Measurements from ENCODE around the gene PTCHD4.
"Not testable (repeated sequence)": the region's sequence is repeated elsewhere in the genome, so short reads cannot be mapped to it uniquely, and the experiment has no call there.

PTCHD4 gene

DNA sequence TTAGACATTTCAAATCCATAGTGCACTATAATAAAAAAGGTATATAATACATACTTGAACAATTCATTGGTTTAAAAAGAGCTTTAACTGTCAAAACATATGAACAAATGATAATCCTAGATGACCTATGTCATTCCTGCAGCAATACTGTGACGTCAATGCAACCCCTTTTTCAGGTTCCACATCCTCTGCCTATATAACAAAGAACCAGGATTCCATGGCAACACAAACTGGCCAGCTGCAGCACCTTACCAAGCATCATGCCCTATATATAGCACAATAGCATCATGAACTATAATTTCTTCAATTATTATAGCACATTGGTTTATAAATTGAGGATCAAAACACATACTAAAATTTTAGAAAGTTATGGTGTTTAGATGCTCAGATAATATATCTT lies 578 bp upstream of the PTCHD4 start:
- no peak overlapping the region for H3K27ac Mint-ChIP-seq
- H3K4me3 Mint-ChIP-seq = no peak overlapping the region
- no peaks in the 10 kb centered on the region for H3K36me3 Mint-ChIP-seq (ENCODE audit: low read depth)
- no peaks in the 10 kb centered on the region for H3K27me3 Mint-ChIP-seq
- no peaks in the 10 kb centered on the region for H3K4me1 Mint-ChIP-seq (ENCODE audit: low read depth)
- no peaks in the 10 kb centered on the region for H3K9me3 Mint-ChIP-seq
- DNase-seq = no peak

DNA sequence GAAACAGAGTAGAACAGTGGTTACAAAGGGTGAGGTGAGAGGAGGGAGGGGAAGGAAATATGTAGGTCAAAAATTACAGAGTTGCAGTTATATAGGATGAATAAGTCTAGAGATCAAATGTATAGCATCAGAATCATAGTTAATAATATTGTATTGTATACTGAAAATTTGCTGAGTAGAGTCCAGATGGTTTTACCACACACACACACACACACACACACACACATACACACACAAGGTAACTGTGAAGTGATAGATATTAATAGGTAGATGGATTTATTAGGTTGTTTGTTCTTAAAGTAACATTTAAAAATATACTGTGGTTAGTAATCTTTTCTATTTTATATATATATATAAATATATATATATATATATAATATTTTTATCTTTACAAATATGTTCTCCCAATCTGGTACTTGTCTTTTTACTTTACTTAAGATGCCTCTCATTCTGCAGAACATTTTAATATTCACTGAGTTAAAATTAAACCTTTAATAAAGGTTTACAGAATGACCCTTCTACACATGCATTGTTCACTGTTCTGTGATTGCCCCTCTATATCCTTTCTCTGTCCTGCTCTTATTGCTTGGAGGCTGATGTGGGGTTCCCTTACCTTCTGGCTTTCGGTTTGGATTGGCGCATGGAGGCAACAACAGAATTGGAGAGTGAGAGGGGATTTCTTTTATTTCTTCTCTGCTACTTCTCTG lies 408 bp downstream of the PTCHD4 start:
- H3K4me1 Mint-ChIP-seq (ENCODE audit: low read depth) = no peaks in the 10 kb centered on the region
- H3K4me3 Mint-ChIP-seq = no peak overlapping the region
- no peak overlapping the region for H3K27ac Mint-ChIP-seq
- no peak for DNase-seq
- no peaks in the 10 kb centered on the region for H3K9me3 Mint-ChIP-seq
- H3K27me3 Mint-ChIP-seq = no peaks in the 10 kb centered on the region
- H3K36me3 Mint-ChIP-seq (ENCODE audit: low read depth) = no peaks in the 10 kb centered on the region

DNA sequence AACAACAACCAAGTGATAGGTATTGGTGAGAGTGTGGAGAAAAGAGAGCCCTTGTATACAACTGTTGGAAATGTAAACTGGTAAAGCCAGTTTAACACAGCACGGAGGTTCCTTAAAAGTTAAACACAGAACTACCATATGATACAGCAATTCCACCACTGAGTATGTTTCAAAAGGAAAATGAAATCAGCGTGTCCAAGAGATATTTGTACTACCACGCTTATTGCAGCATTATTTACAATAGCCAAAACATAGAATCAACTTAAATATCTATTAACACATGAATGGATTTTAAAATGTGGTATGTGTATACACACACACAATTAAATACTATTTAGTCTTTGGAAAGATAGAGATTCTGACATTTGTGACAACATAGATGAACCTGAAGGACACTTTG lies 1.1 kb downstream of the PTCHD4 start:
- no peak for DNase-seq
- Mint-ChIP-seq H3K36me3 (ENCODE audit: low read depth) (no peaks in the 10 kb centered on the region), H3K27ac (no peak overlapping the region), H3K27me3 (no peaks in the 10 kb centered on the region), H3K4me1 (ENCODE audit: low read depth) (no peaks in the 10 kb centered on the region), H3K4me3 (no peak overlapping the region), H3K9me3 (no peaks in the 10 kb centered on the region)

DNA sequence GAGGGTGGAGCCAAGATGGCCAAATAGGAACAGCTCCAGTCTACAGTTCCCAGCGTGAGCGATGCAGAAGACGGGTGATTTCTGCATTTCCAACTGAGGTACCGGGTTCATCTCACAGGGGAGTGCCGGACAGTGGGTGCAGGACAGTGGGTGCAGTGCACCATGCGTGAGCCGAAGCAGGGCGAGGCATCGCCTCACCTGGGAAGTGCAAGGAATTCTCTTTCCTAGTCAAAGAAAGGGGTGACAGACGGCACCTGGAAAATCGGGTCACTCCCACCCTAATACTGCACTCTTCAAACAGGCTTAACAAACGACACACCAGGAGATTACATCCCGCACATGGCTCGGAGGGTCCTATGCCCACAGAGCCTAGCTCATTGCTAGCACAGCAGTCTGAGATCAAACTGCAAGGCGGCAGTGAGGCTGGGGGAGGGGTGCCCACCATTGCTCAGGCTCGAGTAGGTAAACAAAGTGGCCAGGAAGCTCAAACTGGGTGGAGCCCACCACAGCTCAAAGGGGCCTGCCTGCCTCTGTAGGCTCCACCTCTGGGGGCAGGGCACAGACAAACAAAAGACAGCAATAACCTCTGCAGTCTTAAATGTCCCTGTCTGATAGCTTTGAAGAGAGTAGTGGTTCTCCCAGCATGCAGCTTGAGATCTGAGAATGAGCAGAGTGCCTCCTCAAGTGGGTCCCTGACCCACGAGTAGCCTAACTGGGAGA lies 8.4 kb downstream of the PTCHD4 start:
- H3K27me3 Mint-ChIP-seq; H3K27ac Mint-ChIP-seq; H3K4me3 Mint-ChIP-seq; DNase-seq; H3K36me3 Mint-ChIP-seq (ENCODE audit: low read depth); H3K4me1 Mint-ChIP-seq (ENCODE audit: low read depth); H3K9me3 Mint-ChIP-seq: not testable (repeated sequence)

DNA sequence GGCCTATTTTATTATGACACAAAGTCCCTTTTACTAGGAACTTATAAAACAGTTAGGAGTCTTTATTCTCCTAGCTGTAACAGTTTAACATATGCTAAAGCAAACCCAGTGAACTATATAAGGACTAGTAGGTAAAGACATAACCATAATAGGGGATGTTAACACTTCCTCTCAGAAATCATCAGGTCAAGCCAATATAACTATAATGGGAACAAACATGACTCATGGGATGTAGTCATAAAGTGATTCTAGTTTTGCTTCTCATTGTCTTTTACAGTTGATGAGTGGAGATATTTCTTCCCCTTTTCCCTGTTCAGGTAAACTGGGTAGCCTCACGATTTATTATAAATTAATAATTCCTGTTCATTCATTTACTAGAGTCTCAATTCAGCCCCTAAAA lies 9.7 kb downstream of the PTCHD4 start:
- DNase-seq = no peak
- Mint-ChIP-seq H3K27ac (no peak overlapping the region), H3K4me1 (ENCODE audit: low read depth) (no peaks in the 10 kb centered on the region), H3K27me3 (no peaks in the 10 kb centered on the region), H3K9me3 (no peaks in the 10 kb centered on the region), H3K36me3 (ENCODE audit: low read depth) (no peaks in the 10 kb centered on the region), H3K4me3 (no peak overlapping the region)

DNA sequence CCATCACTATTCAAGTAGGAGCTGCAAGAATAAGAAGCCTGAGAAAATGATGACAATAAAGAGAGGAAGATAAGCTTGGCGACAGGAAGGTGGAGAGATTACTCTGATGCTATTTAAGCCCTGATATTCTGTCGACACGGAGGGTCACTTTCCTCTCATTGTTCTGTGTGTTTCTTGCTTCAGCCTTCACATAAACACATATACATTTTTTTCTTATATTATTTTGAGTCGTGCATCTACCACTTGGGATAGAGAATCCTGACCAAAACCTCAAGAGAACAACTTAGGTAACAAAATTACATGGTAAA lies 10.5 kb downstream of the PTCHD4 start:
- no peak overlapping the region for H3K27ac Mint-ChIP-seq
- no peak for DNase-seq
- H3K36me3 Mint-ChIP-seq (ENCODE audit: low read depth) = no peaks in the 10 kb centered on the region
- H3K27me3 Mint-ChIP-seq = no peaks in the 10 kb centered on the region
- no peaks in the 10 kb centered on the region for H3K4me1 Mint-ChIP-seq (ENCODE audit: low read depth)
- no peak overlapping the region for H3K4me3 Mint-ChIP-seq
- no peaks in the 10 kb centered on the region for H3K9me3 Mint-ChIP-seq

DNA sequence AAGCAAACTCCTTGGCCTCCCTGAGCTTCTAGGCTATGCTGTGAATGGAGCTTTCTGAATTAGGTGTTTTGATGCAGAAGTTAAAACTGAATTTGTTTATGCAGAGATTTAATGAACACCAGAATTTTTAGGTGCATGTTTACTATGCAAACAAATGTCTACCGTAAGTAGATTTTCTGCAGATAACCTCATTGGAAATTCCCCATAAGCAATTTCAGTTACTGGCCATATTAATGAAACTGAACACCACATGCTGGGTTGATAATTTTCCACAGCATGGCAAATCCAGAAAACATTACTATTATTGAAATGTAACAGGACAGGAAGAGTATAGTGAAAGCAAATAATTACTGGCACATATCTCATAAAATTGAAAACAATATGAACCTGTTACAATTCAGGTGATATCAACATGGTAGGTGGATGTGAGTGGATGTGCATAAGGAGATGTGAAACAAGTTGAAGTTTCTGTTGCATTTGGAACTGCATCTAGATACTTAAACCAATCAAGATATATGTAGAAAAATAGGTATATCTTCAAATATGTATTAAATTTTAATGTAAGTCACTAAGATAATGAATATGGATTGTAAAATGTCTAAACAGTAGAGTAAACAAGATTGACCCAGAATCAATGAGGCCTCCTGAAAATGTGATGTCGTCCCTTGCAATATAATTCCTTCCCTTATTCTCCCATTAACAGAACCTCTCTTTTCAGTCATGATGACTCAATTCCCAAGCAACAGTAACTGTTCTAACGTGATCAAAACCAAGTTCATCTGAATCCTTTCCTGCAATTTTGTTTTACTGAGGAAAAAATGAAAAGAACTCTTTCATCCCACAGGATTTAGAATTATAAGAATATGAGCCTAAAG lies 11.0 kb downstream of the PTCHD4 start:
- no peak overlapping the region for H3K27ac Mint-ChIP-seq
- DNase-seq = no peak
- no peak overlapping the region for H3K4me3 Mint-ChIP-seq
- H3K36me3 Mint-ChIP-seq (ENCODE audit: low read depth) = no peaks in the 10 kb centered on the region
- H3K9me3 Mint-ChIP-seq = no peaks in the 10 kb centered on the region
- no peaks in the 10 kb centered on the region for H3K27me3 Mint-ChIP-seq
- no peaks in the 10 kb centered on the region for H3K4me1 Mint-ChIP-seq (ENCODE audit: low read depth)

DNA sequence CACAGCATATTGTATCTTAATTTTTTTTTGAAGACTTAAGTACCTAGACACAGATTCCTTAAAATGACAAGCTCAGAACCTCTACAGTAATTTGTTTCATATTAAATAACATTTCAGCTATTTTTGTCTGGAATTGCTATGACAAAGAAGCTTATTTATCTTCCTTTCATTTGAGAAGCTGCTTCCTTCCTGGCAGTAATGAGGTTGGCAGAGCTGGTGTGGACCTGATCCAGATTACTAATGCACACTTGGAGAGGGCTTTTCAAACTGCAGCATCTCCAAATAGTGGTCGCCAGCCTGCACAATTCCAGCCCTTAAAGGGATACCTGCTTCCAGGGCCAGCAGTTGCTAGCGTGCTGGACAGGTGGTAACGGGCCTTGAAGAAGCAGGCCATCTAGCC lies 12.1 kb downstream of the PTCHD4 start:
- H3K4me3 Mint-ChIP-seq = no peak overlapping the region
- no peaks in the 10 kb centered on the region for H3K4me1 Mint-ChIP-seq (ENCODE audit: low read depth)
- H3K27me3 Mint-ChIP-seq = no peaks in the 10 kb centered on the region
- no peak for DNase-seq
- no peak overlapping the region for H3K27ac Mint-ChIP-seq
- H3K36me3 Mint-ChIP-seq (ENCODE audit: low read depth) = no peaks in the 10 kb centered on the region
- H3K9me3 Mint-ChIP-seq = no peaks in the 10 kb centered on the region

DNA sequence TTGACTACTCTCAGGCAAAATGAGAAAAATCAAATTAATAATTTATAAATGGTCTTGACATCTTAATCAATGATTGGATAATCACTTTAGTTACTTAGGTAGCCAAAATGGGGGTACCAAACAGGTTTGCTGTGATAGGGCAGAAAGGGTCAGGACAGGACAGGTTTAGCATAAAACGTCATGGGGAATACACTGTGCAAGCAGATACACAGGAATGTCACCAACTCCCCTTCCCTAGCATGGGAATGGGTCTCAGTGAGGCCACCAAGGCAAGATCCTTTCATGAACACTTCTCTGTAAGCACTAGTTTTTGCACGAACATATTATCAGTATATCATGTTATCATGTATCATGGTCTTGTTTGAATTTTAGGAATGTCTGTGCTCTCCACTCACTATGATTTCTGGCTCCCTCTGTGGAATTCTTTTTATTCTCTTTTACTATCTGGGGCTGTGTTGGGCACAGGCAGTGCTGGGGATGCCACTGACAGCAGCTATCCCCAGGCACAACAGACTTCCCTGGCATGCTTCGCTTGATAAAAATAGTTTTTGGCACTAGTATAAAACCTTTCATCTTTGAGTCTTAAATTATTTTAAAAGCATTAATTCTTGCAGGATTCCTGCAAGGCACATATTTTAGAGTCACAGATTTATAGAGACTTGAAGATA lies 18.3 kb downstream of the PTCHD4 start:
- Mint-ChIP-seq H3K27me3 (no peaks in the 10 kb centered on the region), H3K9me3 (no peaks in the 10 kb centered on the region), H3K4me3 (no peak overlapping the region), H3K36me3 (ENCODE audit: low read depth) (no peaks in the 10 kb centered on the region), H3K4me1 (ENCODE audit: low read depth) (no peaks in the 10 kb centered on the region), H3K27ac (no peak overlapping the region)
- DNase-seq = no peak

DNA sequence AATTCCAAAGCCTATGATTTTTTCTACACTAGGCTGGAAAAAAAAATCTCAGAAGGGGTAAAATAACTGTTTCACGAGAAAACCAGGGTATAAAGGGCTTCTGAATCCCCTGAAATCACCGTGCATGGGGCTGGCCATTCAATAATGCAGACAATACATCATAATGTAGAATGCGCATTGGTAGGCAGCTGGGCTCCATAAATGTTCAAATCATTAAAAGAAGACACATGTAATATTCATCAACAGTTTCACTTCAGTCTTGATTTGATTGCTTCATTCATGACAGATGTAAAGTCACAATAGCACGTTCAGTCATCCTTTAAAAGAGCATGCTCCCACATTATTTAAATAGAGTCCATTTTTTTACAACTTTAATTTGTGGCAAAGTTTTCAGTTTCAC lies 20.5 kb downstream of the PTCHD4 start:
- no peak for DNase-seq
- Mint-ChIP-seq H3K27me3 (no peaks in the 10 kb centered on the region), H3K4me1 (ENCODE audit: low read depth) (no peaks in the 10 kb centered on the region)

DNA sequence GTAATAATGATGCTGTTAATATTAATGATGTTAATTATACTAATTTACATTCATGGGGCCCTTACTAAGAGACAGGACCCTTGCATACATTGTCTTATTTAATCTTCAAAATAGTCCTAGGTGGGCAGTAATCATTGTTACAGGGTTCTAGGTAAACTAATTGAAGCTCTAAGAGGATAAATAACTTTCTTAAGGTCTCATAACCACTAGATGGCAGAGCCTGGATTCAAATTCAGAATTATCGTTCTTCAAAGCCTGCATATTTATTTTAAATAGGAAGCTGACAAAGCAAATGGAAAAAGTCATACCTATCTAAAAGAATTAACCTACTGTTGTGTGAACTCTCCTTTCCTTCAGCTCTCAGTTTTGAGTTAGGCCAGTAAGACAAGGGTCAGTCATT lies 23.5 kb downstream of the PTCHD4 start:
- Mint-ChIP-seq H3K4me3 (no peak overlapping the region), H3K4me1 (ENCODE audit: low read depth) (no peaks in the 10 kb centered on the region), H3K27ac (no peak overlapping the region), H3K36me3 (ENCODE audit: low read depth) (no peaks in the 10 kb centered on the region), H3K27me3 (no peaks in the 10 kb centered on the region), H3K9me3 (no peaks in the 10 kb centered on the region)
- DNase-seq = no peak

More for the DNA sequence above, 20.5 kb downstream of the PTCHD4 start:
- Mint-ChIP-seq H3K27ac (no peak overlapping the region), H3K36me3 (ENCODE audit: low read depth) (no peaks in the 10 kb centered on the region), H3K4me3 (no peak overlapping the region), H3K9me3 (no peaks in the 10 kb centered on the region)

DNA sequence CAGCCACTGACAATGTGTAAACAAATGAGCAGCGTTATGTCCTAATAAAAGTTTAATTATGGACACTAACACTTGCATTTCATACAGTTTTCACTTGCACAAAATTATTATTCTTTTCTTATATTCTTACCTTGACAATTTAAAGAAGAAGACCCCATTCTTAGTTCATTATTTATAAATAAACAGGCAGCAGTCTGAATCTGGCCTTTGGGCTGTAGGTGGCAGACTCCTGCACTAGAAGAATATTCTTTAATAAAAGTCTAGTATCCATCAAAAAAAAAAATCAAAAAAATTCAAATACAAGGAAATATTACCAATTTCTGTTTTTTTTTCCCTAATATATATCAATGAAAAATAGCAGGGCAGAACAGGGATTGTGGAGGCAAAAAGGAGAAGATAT lies 24.8 kb downstream of the PTCHD4 start:
- DNase-seq = no peak
- Mint-ChIP-seq H3K36me3 (ENCODE audit: low read depth) (no peaks in the 10 kb centered on the region), H3K27ac (no peak overlapping the region), H3K27me3 (no peaks in the 10 kb centered on the region), H3K9me3 (no peaks in the 10 kb centered on the region), H3K4me1 (ENCODE audit: low read depth) (no peaks in the 10 kb centered on the region), H3K4me3 (no peak overlapping the region)

DNA sequence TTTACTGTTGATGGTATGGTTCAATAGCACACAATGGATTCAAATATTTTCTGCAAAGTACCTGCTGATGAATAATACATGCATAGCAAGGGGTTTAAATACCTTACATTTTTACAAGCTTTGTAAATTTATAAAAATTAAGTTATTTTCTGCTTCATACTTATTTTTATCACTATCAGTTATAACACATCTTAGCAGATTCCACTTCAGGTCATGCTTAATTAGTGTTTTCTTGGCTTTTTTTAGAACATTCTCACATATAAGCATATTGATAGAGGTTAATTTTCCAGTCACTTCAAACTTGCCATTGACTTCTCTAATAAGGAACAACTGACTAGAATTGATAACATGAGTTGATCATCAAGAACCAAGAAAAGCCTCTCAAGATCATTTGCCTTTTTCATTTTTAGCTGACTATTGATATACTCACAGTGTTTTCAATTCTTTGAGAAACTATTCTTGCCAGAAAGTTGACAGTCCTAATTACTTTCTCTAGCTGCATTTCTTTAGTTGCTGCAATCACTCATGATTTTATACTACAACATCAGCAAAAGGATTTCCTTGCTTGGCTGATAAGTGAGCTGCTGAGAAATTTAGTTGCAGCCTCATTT lies 25.8 kb downstream of the PTCHD4 start:
- H3K4me3 Mint-ChIP-seq = no peak overlapping the region
- H3K27ac Mint-ChIP-seq = no peak overlapping the region
- no peaks in the 10 kb centered on the region for H3K4me1 Mint-ChIP-seq (ENCODE audit: low read depth)
- no peaks in the 10 kb centered on the region for H3K9me3 Mint-ChIP-seq
- no peaks in the 10 kb centered on the region for H3K36me3 Mint-ChIP-seq (ENCODE audit: low read depth)
- DNase-seq = no peak
- no peaks in the 10 kb centered on the region for H3K27me3 Mint-ChIP-seq

DNA sequence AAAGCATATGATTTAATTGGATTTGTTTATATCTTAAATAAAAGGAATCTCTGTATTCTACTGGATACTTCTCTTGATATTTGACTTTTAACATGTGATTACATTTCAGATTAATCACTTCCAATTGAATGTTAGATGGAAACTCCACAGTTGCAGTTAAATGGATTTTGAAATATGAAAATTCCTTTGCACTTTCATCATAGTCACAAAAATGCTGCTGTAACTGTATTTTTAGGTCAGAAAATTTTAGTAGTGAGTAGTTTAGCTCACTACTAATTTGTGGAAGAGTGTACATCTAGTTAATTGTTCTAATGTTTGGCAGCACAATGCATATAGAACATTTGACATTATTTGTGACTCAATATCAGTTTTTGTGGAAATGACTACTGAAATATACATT lies 26.8 kb downstream of the PTCHD4 start:
- Mint-ChIP-seq H3K4me3 (no peak overlapping the region), H3K9me3 (no peaks in the 10 kb centered on the region), H3K27me3 (no peaks in the 10 kb centered on the region), H3K4me1 (ENCODE audit: low read depth) (no peaks in the 10 kb centered on the region), H3K36me3 (ENCODE audit: low read depth) (no peaks in the 10 kb centered on the region), H3K27ac (no peak overlapping the region)
- no peak for DNase-seq
